Measurements from ENCODE around the gene PDS5A.

PDS5A gene

DNA sequence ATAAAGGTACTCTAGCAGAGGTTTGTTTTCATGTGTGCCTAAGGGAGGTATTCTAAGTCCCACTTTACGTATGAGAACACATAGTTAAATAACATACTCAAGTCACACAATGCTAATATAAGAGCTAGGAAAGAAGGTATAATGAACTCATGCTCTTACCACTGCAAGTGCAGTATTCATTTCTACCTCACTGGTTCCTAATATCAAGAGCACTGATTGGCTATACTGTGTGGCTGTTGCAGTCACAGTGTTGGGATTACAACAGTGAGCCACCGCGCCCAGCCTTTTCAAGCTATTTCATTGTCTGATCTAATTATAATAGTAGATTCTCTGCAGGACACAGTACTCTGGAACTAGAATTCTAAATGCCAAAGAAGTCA is 84.0 kb downstream of the PDS5A start:
- no peak overlapping the region for H3K4me3 ChIP-seq (ENCODE audit: low read depth, low read length)
- no peak for DNase-seq (ENCODE audit: low read depth)
- TF ChIP-seq, protein P1, sequence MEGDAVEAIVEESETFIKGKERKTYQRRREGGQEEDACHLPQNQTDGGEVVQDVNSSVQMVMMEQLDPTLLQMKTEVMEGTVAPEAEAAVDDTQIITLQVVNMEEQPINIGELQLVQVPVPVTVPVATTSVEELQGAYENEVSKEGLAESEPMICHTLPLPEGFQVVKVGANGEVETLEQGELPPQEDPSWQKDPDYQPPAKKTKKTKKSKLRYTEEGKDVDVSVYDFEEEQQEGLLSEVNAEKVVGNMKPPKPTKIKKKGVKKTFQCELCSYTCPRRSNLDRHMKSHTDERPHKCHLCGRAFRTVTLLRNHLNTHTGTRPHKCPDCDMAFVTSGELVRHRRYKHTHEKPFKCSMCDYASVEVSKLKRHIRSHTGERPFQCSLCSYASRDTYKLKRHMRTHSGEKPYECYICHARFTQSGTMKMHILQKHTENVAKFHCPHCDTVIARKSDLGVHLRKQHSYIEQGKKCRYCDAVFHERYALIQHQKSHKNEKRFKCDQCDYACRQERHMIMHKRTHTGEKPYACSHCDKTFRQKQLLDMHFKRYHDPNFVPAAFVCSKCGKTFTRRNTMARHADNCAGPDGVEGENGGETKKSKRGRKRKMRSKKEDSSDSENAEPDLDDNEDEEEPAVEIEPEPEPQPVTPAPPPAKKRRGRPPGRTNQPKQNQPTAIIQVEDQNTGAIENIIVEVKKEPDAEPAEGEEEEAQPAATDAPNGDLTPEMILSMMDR (IDR thresholded peaks at IDR 0.05; ENCODE audit: low read depth, low read length), result no peak
- no peak for TF ChIP-seq POLR2A (IDR thresholded peaks at IDR 0.05; ENCODE audit: extremely low read depth, insufficient read length)
- no peak for TF ChIP-seq MYC (IDR thresholded peaks at IDR 0.05; ENCODE audit: low read depth, low read length)
- TF ChIP-seq, protein P2, sequence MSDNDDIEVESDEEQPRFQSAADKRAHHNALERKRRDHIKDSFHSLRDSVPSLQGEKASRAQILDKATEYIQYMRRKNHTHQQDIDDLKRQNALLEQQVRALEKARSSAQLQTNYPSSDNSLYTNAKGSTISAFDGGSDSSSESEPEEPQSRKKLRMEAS (IDR thresholded peaks at IDR 0.05; ENCODE audit: low read depth, low read length), result no peak

DNA sequence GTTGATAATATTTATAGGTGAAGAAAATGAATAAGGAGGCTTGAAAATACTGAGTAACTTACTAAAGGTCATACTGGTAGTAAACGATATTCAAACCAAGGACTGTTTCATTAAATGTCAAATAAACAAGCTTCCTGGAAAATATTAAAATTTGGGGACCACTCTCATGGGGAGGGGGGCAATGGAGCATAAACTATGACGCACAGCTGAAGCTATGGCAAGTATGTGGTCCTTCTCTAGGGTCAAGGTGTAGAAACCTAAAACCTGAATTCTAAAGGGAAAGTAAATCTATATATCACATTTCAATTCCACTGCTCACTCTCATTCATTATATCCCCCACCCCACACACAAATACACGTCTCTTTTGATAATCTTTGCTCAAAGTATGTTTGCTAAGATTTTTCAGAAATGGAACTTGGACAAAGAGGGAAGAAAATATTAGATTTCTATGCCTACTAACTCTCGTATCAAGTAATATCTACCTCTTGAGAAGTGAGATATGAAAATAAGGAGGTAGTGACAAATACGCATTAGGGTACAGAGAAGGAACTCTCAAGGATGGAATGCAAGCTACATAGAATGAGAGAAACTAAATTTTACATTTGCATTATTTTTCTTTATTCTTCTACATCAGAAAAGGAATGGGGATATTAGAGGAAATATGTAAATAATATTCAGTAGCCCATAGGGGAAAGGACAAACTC is 84.6 kb downstream of the PDS5A start:
- no peak for DNase-seq (ENCODE audit: low read depth)
- H3K4me3 ChIP-seq (ENCODE audit: low read depth, low read length), result no peak overlapping the region
- TF ChIP-seq MYC (IDR thresholded peaks at IDR 0.05; ENCODE audit: low read depth, low read length) (no peak), POLR2A (IDR thresholded peaks at IDR 0.05; ENCODE audit: extremely low read depth, insufficient read length) (no peak)
- TF ChIP-seq, protein P2 (IDR thresholded peaks at IDR 0.05; ENCODE audit: low read depth, low read length), result no peak
- TF ChIP-seq, protein P1 (IDR thresholded peaks at IDR 0.05; ENCODE audit: low read depth, low read length), result no peak

DNA sequence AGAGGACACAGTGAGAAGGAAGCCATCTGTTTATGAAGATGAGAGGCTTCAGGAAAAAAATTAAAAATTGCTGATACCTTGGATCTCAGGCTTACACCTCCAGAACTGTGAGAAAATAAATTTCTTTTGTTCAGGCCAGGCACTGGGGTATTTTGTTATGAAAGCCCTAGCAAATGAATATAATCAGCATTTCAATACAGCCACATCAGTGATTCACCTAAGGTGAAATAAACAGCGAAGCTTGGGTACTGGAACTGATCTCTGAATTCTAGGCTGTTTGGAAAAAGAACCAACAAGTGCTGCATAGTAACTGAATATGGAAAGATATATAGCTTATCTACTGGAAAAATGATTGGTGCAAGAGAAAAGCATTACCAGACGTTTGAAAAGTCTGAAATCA is 88.5 kb downstream of the PDS5A start:
- no peak for DNase-seq (ENCODE audit: low read depth)
- no peak overlapping the region for H3K4me3 ChIP-seq (ENCODE audit: low read depth, low read length)
- TF ChIP-seq POLR2A (IDR thresholded peaks at IDR 0.05; ENCODE audit: extremely low read depth, insufficient read length), result no peak
- TF ChIP-seq, protein P1 (IDR thresholded peaks at IDR 0.05; ENCODE audit: low read depth, low read length), result no peak
- TF ChIP-seq, protein P2 (IDR thresholded peaks at IDR 0.05; ENCODE audit: low read depth, low read length), result no peak
- TF ChIP-seq MYC (IDR thresholded peaks at IDR 0.05; ENCODE audit: low read depth, low read length), result no peak

DNA sequence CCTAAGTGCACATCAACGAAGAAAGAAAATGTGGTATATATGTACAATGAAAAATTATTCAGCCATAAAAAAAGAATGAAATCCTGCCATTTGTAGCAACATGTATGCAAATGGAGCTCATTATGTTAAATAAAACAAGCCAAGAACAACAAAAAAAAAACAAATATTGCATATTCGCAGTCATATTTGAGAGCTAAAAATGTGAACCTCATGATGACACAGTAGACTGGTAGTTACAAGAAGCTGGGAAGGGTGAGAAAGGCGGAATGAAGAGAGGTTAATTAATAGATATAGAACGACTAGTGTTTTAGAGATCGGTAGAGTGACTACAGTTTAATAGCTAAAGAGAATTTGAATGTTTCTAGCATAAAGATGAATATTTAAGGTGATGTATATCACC is 89.2 kb downstream of the PDS5A start:
- DNase-seq (ENCODE audit: low read depth), result no peak
- H3K4me3 ChIP-seq (ENCODE audit: low read depth, low read length), result no peak overlapping the region
- TF ChIP-seq POLR2A (IDR thresholded peaks at IDR 0.05; ENCODE audit: extremely low read depth, insufficient read length) (no peak), MYC (IDR thresholded peaks at IDR 0.05; ENCODE audit: low read depth, low read length) (no peak)
- TF ChIP-seq, protein P1 (IDR thresholded peaks at IDR 0.05; ENCODE audit: low read depth, low read length), result no peak
- TF ChIP-seq, protein P2 (IDR thresholded peaks at IDR 0.05; ENCODE audit: low read depth, low read length), result no peak

DNA sequence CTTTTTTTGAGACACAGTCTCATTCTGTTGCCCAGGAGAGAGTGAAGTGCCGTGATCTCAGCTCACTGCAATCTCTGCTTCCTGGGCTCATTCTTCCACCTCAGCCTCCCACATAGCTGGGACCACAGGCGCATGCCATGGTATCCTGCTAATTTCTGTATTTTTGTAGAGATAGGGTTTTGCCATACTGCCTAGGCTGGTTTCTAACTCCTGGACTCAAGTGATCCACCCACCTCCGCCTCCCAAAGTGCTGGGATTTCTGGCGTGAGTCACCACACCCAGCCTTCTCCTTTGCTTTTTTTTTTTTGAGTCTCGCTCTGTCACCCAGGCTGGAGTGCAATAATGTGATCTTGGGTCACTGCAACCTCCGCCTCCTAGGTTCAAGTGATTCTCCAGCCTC is 94.1 kb downstream of the PDS5A start:
- TF ChIP-seq POLR2A (IDR thresholded peaks at IDR 0.05; ENCODE audit: extremely low read depth, insufficient read length), result no peak
- no peak for DNase-seq (ENCODE audit: low read depth)

DNA sequence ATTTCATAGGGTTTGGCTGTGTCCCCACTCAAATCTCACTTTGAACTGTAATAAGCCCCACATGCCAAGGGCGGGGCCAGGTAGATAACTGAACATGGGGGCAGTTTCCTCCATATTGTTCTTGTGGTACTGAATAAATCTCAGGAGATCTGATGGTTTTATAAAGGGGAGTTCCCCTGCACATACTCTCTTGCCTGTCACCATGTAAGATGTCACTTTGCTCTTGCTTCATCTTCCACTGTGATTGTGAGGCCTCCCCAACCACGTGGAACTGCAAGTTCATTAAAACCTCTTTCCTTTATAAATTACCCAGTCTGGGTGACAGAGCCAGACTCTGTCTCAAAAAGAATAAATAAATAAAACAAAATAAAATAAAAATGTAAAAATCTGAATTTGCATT is 95.9 kb downstream of the PDS5A start:
- H3K4me3 ChIP-seq (ENCODE audit: low read depth, low read length), result no peak overlapping the region
- DNase-seq (ENCODE audit: low read depth), result peak; percentile 20
- TF ChIP-seq, protein P1 (IDR thresholded peaks at IDR 0.05; ENCODE audit: low read depth, low read length), result no peak
- TF ChIP-seq, protein P2 (IDR thresholded peaks at IDR 0.05; ENCODE audit: low read depth, low read length), result no peak
- TF ChIP-seq POLR2A (IDR thresholded peaks at IDR 0.05; ENCODE audit: extremely low read depth, insufficient read length) (no peak), MYC (IDR thresholded peaks at IDR 0.05; ENCODE audit: low read depth, low read length) (no peak)

More for the DNA sequence above, 94.1 kb downstream of the PDS5A start:
- no peak overlapping the region for H3K4me3 ChIP-seq (ENCODE audit: low read depth, low read length)
